Measurements from ENCODE around the gene PP2D1. TPM values are rescaled to one million over a fixed set of nuclear protein-coding genes. Genes with fewer than 3 reads are reported as not detected.

Gene PP2D1
- polyA plus RNA-seq, 1 of the 3 experiments (the other 2 are of a cell fraction): not detected

DNA sequence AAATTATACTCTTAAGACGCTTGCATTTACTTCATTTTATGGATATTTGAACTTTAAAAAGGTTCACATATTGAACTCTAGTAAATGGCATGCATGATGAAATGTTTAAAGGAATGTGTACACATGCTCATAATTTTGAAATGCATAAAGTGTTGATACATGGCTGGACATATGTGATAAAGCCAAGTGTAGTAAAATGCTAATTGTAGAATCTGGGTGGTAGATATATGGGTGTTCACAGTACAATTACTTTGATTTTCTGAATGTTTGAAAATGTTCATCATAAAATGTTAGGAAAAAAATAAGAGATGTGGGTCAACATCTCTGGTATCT is 73.8 kb downstream of the PP2D1 start (continued):
- TF ChIP-seq FOSL2 (IDR thresholded peaks at IDR 0.05; ENCODE audit: borderline replicate concordance, low read depth) (no peak), JUND (IDR thresholded peaks at IDR 0.05) (no peak), ELF1 (IDR thresholded peaks at IDR 0.05) (no peak), TEAD4 (IDR thresholded peaks at IDR 0.05; ENCODE audit: borderline replicate concordance, insufficient read depth) (no peak)
- TF ChIP-seq, protein P1, sequence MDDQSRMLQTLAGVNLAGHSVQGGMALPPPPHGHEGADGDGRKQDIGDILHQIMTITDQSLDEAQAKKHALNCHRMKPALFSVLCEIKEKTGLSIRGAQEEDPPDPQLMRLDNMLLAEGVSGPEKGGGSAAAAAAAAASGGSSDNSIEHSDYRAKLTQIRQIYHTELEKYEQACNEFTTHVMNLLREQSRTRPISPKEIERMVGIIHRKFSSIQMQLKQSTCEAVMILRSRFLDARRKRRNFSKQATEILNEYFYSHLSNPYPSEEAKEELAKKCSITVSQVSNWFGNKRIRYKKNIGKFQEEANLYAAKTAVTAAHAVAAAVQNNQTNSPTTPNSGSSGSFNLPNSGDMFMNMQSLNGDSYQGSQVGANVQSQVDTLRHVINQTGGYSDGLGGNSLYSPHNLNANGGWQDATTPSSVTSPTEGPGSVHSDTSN (IDR thresholded peaks at IDR 0.05): no peak
- TF ChIP-seq, protein P2, sequence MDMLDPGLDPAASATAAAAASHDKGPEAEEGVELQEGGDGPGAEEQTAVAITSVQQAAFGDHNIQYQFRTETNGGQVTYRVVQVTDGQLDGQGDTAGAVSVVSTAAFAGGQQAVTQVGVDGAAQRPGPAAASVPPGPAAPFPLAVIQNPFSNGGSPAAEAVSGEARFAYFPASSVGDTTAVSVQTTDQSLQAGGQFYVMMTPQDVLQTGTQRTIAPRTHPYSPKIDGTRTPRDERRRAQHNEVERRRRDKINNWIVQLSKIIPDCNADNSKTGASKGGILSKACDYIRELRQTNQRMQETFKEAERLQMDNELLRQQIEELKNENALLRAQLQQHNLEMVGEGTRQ (IDR thresholded peaks at IDR 0.05; ENCODE audit: borderline replicate concordance, low read depth, low read length): no peak
- TF ChIP-seq, protein P3, sequence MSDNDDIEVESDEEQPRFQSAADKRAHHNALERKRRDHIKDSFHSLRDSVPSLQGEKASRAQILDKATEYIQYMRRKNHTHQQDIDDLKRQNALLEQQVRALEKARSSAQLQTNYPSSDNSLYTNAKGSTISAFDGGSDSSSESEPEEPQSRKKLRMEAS (IDR thresholded peaks at IDR 0.05; ENCODE audit: low read depth): no peak
- TF ChIP-seq, protein P4, sequence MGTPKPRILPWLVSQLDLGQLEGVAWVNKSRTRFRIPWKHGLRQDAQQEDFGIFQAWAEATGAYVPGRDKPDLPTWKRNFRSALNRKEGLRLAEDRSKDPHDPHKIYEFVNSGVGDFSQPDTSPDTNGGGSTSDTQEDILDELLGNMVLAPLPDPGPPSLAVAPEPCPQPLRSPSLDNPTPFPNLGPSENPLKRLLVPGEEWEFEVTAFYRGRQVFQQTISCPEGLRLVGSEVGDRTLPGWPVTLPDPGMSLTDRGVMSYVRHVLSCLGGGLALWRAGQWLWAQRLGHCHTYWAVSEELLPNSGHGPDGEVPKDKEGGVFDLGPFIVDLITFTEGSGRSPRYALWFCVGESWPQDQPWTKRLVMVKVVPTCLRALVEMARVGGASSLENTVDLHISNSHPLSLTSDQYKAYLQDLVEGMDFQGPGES (IDR thresholded peaks at IDR 0.05; ENCODE audit: low read depth, low read length): no peak
- TF ChIP-seq, protein P5, sequence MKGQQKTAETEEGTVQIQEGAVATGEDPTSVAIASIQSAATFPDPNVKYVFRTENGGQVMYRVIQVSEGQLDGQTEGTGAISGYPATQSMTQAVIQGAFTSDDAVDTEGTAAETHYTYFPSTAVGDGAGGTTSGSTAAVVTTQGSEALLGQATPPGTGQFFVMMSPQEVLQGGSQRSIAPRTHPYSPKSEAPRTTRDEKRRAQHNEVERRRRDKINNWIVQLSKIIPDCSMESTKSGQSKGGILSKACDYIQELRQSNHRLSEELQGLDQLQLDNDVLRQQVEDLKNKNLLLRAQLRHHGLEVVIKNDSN (IDR thresholded peaks at IDR 0.05; ENCODE audit: borderline replicate concordance, low read depth): no peak

DNA sequence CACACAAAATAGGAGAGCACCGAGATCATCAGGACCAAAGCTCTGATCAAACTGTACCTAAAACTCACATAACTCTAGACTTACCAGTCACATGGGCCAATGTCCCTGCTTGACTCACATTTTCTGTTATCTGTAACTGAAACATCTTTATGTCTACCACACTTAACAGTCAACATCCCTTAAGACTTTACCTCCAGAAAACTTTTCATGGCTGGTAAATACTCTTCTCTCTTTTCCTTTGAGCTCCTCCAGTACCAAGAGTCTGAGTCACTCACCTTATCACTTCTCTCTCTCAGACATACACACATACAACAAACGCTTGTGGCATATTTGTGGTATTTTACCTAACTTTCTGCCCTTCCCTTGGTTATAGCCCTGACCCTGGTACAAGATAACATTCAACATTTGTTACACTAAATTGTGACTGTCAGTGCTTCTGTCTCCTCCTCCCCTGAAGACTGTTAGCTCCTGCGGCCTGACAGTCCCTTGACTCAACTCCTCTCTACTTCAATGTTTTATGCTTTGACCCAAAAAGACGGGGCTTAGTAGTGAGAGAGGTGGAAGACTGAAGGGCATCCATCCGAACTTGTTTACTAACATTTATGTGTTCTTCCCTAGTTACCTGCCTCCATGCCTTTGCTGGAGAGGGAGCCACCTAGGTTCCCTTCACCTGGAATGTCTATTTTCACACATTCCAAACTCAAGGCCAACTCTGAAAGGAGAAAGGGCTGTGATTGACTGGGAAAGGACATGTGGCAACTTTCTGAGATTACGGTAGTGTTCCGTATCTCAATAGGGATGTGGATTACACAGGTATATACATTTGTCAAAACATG is 74.4 kb downstream of the PP2D1 start:
- no peak for DNase-seq
- Histone ChIP-seq H3F3A (replicated peaks; ENCODE audit: insufficient read depth) (no peaks in the 10 kb centered on the region), H2AFZ (ENCODE audit: low read depth) (peak overlapping the region; percentile 53; the same call in 1 of the 2 replicates), H3K9ac (no peak overlapping the region), H3K36me3 (replicated peaks in 1 of 2; ENCODE audit: control insufficient read depth in 1 of 2, insufficient read depth in 2 of 2, low read length in 1 of 2) (no peaks in the 10 kb centered on the region), H3K27ac (ENCODE audit: low read depth in 2 of 2, low read length in 1 of 2) (no peak overlapping the region; a peak in 1 of 4 replicates), H4K20me1 (ENCODE audit: insufficient read depth) (no peaks in the 10 kb centered on the region), H3K4me1 (ENCODE audit: control insufficient read depth in 1 of 2, insufficient read depth in 2 of 2, low read depth in 1 of 2, low read length in 1 of 2) (no peaks in the 10 kb centered on the region; a peak in 1 of 4 replicates), H3K4me2 (no peak overlapping the region), H3K9me3 (no peaks in the 10 kb centered on the region), H3K9me2 (no peaks in the 10 kb centered on the region), H3K27me3 (ENCODE audit: insufficient read depth) (no peaks in the 10 kb centered on the region), H3K79me2 (ENCODE audit: insufficient read depth) (no peaks in the 10 kb centered on the region), H3K4me3 (ENCODE audit: low read depth in 2 of 2, low read length in 1 of 2) (no peak overlapping the region)
- ChIA-PET CTCF (no interaction called here), POLR2A (no interaction called here)
- WGBS (ENCODE audit: low lambda C conversion rate): 47% methylated on average over 7 of the region's 7 CpGs
- TF ChIP-seq, protein P4 (IDR thresholded peaks at IDR 0.05; ENCODE audit: low read depth, low read length): no peak
- no peak for TF ChIP-seq MXI1 (IDR thresholded peaks at IDR 0.05; ENCODE audit: low read depth, low read length)
- no peak for TF ChIP-seq RCOR1 (IDR thresholded peaks at IDR 0.05; ENCODE audit: low read length)
- TF ChIP-seq FOSL2 (IDR thresholded peaks at IDR 0.05; ENCODE audit: borderline replicate concordance, low read depth): 0 out of 2 replicates have a peak, but pooled peaks have one; percentile 14
- TF ChIP-seq, protein P5 (IDR thresholded peaks at IDR 0.05; ENCODE audit: borderline replicate concordance, low read depth): no peak; the same call in 1 of the 2 replicates
- TF ChIP-seq FOXJ3 (CRISPR knock-in tag; IDR thresholded peaks at IDR 0.05): no peak
- no peak for TF ChIP-seq FOXM1 (IDR thresholded peaks at IDR 0.05; ENCODE audit: low read depth)
- TF ChIP-seq, protein P2 (IDR thresholded peaks at IDR 0.05; ENCODE audit: borderline replicate concordance, low read depth, low read length): no peak
